Astrocyte of the spinal cord (primary cell): ENCODE measurements around the gene IQGAP2.

ENCODE experiments used
- DNase-seq: peaks from one replicate; pipeline ENCODE4 v3.0.0; 2011; ENCODE audit warnings: low read depth, low spot score
- H3K4me3 ChIP-seq: 2 replicates; pipeline ENCODE4 v1.5.1; 2011; ENCODE audit warnings: low read depth, mild to moderate bottlenecking, low read length, moderate library complexity
- in situ Hi-C: cut with HindIII; loops from 2 replicates; pipeline ENCODE4 v1.10.0; 2017; ENCODE audit warnings: low sequenced_read_pairs
- TF ChIP-seq, protein P1 (sequence below): IDR thresholded peaks from 2 replicates; pipeline ENCODE4 v1.5.1; 2012; ENCODE audit warnings: low read depth, mild to moderate bottlenecking, low read length, inconsistent platforms

IQGAP2 gene

DNA sequence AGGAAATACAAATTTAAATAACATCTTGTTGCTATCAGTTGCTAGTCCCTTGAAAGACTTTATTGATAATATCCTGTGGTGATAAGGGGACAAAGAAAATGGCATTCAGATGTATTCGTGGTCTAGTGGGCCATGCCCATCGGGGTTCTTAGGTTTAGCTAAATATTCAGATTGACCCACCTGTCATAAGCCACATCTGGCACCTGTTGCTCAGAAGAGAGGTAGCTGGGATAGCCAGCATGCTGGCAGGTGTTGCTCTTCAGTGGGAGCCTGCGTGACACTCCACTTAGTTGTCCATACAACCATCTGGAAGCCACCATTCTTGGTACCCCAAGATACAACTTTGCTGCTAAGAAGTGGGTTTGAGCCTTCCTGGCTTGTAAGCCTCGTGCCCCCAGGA is 183.4 kb downstream of the IQGAP2 start:
- in situ Hi-C loops, result no loop called here
- TF ChIP-seq, protein P1, sequence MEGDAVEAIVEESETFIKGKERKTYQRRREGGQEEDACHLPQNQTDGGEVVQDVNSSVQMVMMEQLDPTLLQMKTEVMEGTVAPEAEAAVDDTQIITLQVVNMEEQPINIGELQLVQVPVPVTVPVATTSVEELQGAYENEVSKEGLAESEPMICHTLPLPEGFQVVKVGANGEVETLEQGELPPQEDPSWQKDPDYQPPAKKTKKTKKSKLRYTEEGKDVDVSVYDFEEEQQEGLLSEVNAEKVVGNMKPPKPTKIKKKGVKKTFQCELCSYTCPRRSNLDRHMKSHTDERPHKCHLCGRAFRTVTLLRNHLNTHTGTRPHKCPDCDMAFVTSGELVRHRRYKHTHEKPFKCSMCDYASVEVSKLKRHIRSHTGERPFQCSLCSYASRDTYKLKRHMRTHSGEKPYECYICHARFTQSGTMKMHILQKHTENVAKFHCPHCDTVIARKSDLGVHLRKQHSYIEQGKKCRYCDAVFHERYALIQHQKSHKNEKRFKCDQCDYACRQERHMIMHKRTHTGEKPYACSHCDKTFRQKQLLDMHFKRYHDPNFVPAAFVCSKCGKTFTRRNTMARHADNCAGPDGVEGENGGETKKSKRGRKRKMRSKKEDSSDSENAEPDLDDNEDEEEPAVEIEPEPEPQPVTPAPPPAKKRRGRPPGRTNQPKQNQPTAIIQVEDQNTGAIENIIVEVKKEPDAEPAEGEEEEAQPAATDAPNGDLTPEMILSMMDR, result no peak
- no peak overlapping the region for H3K4me3 ChIP-seq
- no peak for DNase-seq

DNA sequence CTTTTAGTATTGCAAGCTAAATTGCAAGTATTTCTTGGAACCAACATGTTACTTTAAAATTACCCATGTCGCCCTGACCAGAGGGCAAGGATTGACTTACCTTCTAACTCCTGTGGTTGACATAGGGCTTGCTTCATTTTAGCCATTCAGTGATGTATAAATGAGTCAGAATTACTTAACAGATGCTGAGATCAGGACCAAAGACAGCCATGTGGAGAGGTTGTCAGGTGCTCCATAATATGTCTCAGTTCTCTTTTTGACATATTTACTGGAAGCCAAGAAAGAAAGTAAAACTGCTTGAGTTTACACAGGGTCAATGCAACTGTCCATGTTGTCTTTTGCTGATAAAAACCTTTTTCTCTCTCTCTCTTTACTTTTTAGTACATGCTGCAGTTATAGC is 186.9 kb downstream of the IQGAP2 start:
- TF ChIP-seq, protein P1, result no peak
- in situ Hi-C loops, result no loop called here
- H3K4me3 ChIP-seq, result no peak overlapping the region
- DNase-seq, result no peak

DNA sequence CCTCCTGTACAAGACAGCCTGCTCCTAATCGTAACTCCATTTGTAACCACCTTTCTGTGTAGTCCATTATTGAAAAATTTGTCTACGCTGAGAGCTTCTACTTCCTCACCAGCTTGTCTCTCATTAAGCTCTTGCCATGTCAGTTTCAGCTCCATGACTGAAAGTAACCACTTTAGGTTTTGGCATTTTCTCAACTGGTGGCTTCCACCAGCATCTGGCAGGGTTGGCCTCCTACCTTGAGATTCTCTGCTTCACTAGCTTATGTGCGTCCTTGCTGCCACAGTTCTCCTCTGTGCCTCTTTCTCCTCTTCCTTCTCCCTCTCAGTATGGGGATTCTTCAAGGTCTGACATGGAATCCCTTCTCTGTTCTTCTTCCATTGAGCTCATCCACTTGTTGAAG is 188.3 kb downstream of the IQGAP2 start:
- no peak for DNase-seq
- in situ Hi-C loops, result no loop called here
- TF ChIP-seq, protein P1, result no peak
- H3K4me3 ChIP-seq, result no peak overlapping the region

DNA sequence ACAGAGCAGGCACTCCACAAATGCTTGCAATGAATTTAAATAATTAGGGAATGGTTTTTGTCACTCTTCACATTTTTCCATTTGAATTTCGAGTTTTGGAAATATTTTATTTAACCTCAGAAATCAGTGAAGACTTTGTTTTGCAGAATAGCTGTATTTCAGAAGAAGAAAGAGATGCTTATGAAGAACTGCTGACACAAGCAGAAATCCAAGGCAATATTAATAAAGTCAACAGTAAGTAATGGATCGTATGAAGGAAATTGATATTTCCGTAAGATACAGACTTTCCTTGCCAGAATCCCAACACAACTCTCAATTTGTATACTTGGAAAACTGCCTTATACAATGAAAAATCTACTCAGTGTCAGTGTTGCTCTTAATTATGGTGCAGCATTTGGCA is 189.6 kb downstream of the IQGAP2 start:
- DNase-seq, result no peak
- TF ChIP-seq, protein P1, result no peak
- no peak overlapping the region for H3K4me3 ChIP-seq
- in situ Hi-C loops, result no loop called here

DNA sequence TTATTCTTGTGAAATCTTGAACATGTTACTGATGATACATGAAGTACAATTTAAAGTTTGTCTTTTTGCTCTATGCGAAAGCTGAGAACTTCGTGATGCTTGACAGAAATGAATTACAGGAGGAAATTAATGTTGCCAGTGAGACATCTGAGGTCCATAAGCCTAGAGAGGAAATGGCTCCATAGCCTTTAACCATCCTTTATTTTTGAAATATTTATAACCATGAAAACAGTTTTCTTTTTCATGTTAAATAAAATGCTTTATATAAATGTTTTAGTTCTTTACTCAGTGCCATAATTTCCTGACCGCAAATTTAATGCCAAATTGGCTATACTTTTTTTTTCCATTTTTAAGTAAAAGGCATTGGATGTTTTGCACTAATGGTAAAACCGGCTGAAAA is 191.0 kb downstream of the IQGAP2 start:
- H3K4me3 ChIP-seq, result no peak overlapping the region
- no peak for DNase-seq
- TF ChIP-seq, protein P1, result no peak
- in situ Hi-C loops, result no loop called here

DNA sequence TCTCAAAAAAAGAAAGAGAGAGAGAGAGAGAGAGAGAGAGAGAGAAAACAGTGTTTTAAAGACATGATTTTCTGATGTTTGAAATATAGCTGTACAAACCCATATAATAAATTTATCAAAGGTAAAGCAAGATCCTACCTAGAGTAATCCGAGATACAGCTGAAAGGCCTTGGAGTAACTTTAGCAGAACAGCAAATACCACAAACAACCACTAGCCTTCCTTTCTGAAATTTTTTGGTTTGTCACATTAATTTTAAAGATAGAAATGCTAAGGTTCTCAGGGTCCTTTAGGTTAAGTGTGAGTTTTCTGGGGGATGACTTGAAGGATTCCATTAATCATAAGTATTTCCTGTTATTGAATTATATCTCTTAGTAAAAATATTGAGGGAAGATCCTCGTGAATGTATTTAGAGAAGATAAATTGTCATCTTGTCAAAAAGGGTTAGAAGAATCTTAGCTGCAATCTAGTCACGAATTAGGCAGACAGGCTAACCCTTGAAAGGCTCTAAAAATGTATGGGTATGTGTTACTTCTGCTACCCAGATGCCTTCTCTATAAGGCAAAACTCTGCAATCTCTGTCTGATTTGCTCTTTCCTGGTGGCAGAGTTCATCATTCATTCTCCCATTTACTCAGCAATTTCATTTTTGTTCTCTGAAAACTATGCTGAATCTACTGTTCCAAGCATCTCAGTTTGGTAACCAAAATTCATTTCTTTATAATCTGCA is 192.8 kb downstream of the IQGAP2 start:
- TF ChIP-seq, protein P1, result no peak
- H3K4me3 ChIP-seq, result no peak overlapping the region
- in situ Hi-C loops, result no loop called here
- DNase-seq, result no peak
